Measurements from ENCODE around the gene ZC3H7A.

Gene ZC3H7A

DNA sequence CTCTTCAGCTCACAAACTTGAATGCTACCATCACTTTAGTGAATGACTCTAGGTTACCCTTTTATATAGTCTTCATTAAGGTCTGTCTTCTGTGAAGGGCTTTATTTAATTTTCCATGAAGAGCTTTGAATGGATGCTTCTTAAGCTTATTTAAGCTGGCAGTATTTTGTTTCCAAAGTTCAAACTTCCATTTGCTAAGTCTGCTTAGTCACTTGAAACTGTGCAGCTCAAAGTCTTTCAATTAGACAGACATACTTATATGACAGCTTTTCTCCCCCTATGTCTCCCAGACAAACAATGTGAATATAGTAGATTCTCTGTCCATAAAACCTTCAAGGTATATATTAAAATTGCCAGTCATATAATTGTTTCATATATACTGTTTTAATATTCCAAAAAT is 77.9 kb downstream of the ZC3H7A start:
- no peak overlapping the region for H3K4me3 ChIP-seq (ENCODE audit: low read length, poor library complexity, severe bottlenecking)
- H3K4me2 ChIP-seq (ENCODE audit: low read depth, low read length, poor library complexity, severe bottlenecking): no peak overlapping the region
- H3K4me1 ChIP-seq (ENCODE audit: insufficient read depth, low read length, poor library complexity, severe bottlenecking): peaks cover 9% of the 10 kb centered on the region
- TF ChIP-seq EZH2phosphoT487 (IDR thresholded peaks at IDR 0.05; ENCODE audit: borderline replicate concordance): no peak
- TF ChIP-seq, protein P1, sequence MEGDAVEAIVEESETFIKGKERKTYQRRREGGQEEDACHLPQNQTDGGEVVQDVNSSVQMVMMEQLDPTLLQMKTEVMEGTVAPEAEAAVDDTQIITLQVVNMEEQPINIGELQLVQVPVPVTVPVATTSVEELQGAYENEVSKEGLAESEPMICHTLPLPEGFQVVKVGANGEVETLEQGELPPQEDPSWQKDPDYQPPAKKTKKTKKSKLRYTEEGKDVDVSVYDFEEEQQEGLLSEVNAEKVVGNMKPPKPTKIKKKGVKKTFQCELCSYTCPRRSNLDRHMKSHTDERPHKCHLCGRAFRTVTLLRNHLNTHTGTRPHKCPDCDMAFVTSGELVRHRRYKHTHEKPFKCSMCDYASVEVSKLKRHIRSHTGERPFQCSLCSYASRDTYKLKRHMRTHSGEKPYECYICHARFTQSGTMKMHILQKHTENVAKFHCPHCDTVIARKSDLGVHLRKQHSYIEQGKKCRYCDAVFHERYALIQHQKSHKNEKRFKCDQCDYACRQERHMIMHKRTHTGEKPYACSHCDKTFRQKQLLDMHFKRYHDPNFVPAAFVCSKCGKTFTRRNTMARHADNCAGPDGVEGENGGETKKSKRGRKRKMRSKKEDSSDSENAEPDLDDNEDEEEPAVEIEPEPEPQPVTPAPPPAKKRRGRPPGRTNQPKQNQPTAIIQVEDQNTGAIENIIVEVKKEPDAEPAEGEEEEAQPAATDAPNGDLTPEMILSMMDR (conservative IDR thresholded peaks at IDR 0.05; ENCODE audit: low read length): no peak
- no peaks in the 10 kb centered on the region for H3K9me2 ChIP-seq (replicated peaks; ENCODE audit: low read depth, low read length)
- H3K27me3 ChIP-seq (ENCODE audit: insufficient read depth, low read length, poor library complexity, severe bottlenecking): no peaks in the 10 kb centered on the region
- H3F3A ChIP-seq (ENCODE audit: low read depth): no peaks in the 10 kb centered on the region
- H3K79me2 ChIP-seq (ENCODE audit: insufficient read depth, low read length): no peaks in the 10 kb centered on the region
- peaks cover 8% of the 10 kb centered on the region; the same call in 1 of the 2 replicates for H3K36me3 ChIP-seq (ENCODE audit: insufficient read depth, low read length)
- no peaks in the 10 kb centered on the region for H3K9me3 ChIP-seq (ENCODE audit: insufficient read depth, low read depth, low read length)
- H4K20me1 ChIP-seq (ENCODE audit: insufficient read depth, low read length, poor library complexity, severe bottlenecking): no peaks in the 10 kb centered on the region
- no peak overlapping the region for H3K9ac ChIP-seq (ENCODE audit: low read depth, low read length, poor library complexity, severe bottlenecking)
- H2AFZ ChIP-seq (ENCODE audit: low read length): no peak overlapping the region

DNA sequence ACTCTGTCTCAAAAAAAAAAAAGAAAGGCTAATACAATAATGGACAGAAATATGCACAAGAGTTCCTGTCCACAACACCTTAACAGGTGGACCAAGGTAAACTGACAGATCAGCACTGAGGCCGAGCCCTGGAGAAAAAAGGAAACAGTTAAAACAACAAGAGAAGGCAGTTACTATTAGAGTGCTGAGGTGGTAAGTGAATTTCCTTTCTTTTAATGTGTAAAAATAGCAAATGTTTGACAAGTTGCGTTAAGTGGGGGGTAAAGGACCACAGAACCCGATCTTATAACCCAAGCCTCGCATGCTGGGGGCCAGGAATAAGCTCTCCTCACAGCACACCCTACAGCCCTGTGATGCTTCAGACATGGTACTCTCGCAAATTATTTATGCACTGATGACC is 79.2 kb downstream of the ZC3H7A start:
- TF ChIP-seq EZH2phosphoT487 (IDR thresholded peaks at IDR 0.05; ENCODE audit: borderline replicate concordance): no peak
- TF ChIP-seq, protein P1 (conservative IDR thresholded peaks at IDR 0.05; ENCODE audit: low read length): no peak
- H4K20me1 ChIP-seq (ENCODE audit: insufficient read depth, low read length, poor library complexity, severe bottlenecking): no peaks in the 10 kb centered on the region
- H2AFZ ChIP-seq (ENCODE audit: low read length): no peak overlapping the region
- H3K9me2 ChIP-seq (replicated peaks; ENCODE audit: low read depth, low read length): no peaks in the 10 kb centered on the region
- H3K4me1 ChIP-seq (ENCODE audit: insufficient read depth, low read length, poor library complexity, severe bottlenecking): peaks cover 9% of the 10 kb centered on the region
- H3K4me3 ChIP-seq (ENCODE audit: low read length, poor library complexity, severe bottlenecking): no peak overlapping the region
- no peaks in the 10 kb centered on the region for H3F3A ChIP-seq (ENCODE audit: low read depth)
- H3K9ac ChIP-seq (ENCODE audit: low read depth, low read length, poor library complexity, severe bottlenecking): no peak overlapping the region
- peak overlapping the region; percentile 53 for H3K4me2 ChIP-seq (ENCODE audit: low read depth, low read length, poor library complexity, severe bottlenecking)
- no peaks in the 10 kb centered on the region for H3K9me3 ChIP-seq (ENCODE audit: insufficient read depth, low read depth, low read length)
- H3K79me2 ChIP-seq (ENCODE audit: insufficient read depth, low read length): no peaks in the 10 kb centered on the region
- peaks cover 8% of the 10 kb centered on the region; the same call in 1 of the 2 replicates for H3K36me3 ChIP-seq (ENCODE audit: insufficient read depth, low read length)
- no peaks in the 10 kb centered on the region for H3K27me3 ChIP-seq (ENCODE audit: insufficient read depth, low read length, poor library complexity, severe bottlenecking)

DNA sequence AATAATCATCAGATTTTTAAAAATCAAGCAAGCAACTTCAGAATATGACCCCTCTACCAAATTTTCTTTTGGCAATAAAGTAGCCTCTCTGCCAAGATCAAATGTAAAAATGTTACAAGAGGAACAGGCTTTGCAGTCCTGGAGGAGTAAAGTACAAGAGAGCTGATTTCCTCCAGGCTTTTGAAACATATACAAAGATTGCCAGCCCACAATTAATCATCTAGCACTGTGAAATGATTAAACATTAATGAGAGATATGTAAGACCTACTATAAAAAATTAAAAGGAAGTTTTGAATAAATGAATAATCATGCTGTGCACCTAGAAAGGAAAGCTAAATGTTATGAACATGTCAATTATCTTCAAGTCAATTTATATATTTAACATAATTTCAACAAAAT is 80.7 kb downstream of the ZC3H7A start:
- no peak overlapping the region for H3K4me2 ChIP-seq (ENCODE audit: low read depth, low read length, poor library complexity, severe bottlenecking)
- H3K27me3 ChIP-seq (ENCODE audit: insufficient read depth, low read length, poor library complexity, severe bottlenecking): no peaks in the 10 kb centered on the region
- H3K9me3 ChIP-seq (ENCODE audit: insufficient read depth, low read depth, low read length): no peaks in the 10 kb centered on the region
- peaks cover 9% of the 10 kb centered on the region for H3K4me1 ChIP-seq (ENCODE audit: insufficient read depth, low read length, poor library complexity, severe bottlenecking)
- H3K9me2 ChIP-seq (replicated peaks; ENCODE audit: low read depth, low read length): no peaks in the 10 kb centered on the region
- H3K79me2 ChIP-seq (ENCODE audit: insufficient read depth, low read length): no peaks in the 10 kb centered on the region
- H3K9ac ChIP-seq (ENCODE audit: low read depth, low read length, poor library complexity, severe bottlenecking): no peak overlapping the region
- H2AFZ ChIP-seq (ENCODE audit: low read length): no peak overlapping the region
- no peaks in the 10 kb centered on the region for H3F3A ChIP-seq (ENCODE audit: low read depth)
- TF ChIP-seq, protein P1 (conservative IDR thresholded peaks at IDR 0.05; ENCODE audit: low read length): no peak
- TF ChIP-seq EZH2phosphoT487 (IDR thresholded peaks at IDR 0.05; ENCODE audit: borderline replicate concordance): no peak
- no peak overlapping the region for H3K4me3 ChIP-seq (ENCODE audit: low read length, poor library complexity, severe bottlenecking)
- H3K36me3 ChIP-seq (ENCODE audit: insufficient read depth, low read length): peaks cover 13% of the 10 kb centered on the region; the same call in 1 of the 2 replicates
- no peaks in the 10 kb centered on the region for H4K20me1 ChIP-seq (ENCODE audit: insufficient read depth, low read length, poor library complexity, severe bottlenecking)

Measured in Loucy (cell line).